ES-I3 (cell line): Measurements from ENCODE around the gene KIAA0513.

Source experiments
- H3K36me3 ChIP-seq: 2 replicates; pipeline ENCODE4 v1.6.1; 2013; ENCODE audit warnings: mild to moderate bottlenecking, low read length, control low read depth, moderate library complexity; ENCODE audit not compliant: insufficient read depth
- H3K4me1 ChIP-seq: 2 replicates; pipeline ENCODE4 v1.6.1; 2013; ENCODE audit warnings: mild to moderate bottlenecking, control low read depth, low read length; ENCODE audit not compliant: insufficient read depth
- H3K9ac ChIP-seq: 2 replicates; pipeline ENCODE4 v1.6.1; 2013; ENCODE audit warnings: low read depth, mild to moderate bottlenecking, low read length, moderate library complexity
- H3K9me3 ChIP-seq: 2 replicates; pipeline ENCODE4 v1.6.1; 2013; ENCODE audit warnings: mild to moderate bottlenecking, low read length, moderate library complexity; ENCODE audit not compliant: control insufficient read depth, insufficient read depth

The KIAA0513 gene

DNA sequence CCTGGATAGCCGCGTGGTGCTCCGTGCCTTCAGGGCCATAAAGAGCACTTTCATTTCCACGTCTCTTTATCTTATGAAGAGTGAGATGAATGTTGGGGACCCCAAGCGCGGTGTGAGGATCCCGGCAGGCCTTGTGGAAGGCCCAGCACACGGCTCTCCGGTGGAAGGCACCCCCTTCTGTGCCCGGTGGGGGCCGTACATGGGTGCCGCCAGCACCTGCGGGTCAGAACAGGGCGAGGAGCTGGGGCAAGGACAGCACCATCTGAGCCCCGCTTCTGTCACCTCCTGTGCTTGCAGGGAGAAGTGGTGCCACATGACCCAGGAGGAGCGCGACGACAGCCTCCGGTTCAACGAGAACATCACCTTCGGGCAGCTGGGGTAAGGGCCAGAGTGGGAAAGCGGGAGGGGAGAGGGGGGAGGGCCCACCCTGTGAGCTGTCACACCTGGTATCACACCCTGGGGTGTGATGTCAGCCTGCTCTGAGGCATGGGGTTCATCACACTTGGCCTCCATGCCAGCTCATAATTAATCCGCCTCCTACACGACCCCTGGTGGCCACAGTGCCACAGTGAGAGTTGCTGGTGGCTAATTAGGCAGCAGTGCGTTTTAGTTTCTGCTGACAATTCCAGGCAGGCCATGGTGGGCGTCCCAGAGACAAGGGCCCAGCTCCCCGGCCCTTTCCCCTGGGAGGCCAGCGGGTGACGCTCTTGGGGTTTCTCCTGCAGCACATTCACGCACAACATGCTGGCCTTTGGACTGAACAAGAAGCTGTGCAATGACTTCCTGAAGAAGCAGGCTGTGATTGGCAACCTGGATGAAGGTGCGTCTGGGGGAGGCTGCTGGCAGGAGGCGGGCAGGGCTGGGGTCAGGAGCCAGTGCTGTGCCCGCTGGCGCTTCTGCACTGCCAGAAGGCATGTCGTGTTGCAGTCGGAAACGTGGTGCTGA lies 59.0 kb downstream of the KIAA0513 start:
- H3K9me3 ChIP-seq, result no peaks in the 10 kb centered on the region
- no peak overlapping the region for H3K9ac ChIP-seq
- no peaks in the 10 kb centered on the region for H3K36me3 ChIP-seq
- H3K4me1 ChIP-seq, result peaks cover 16% of the 10 kb centered on the region

- no peaks in the 10 kb centered on the region for H3K36me3 ChIP-seq
- H3K9me3 ChIP-seq, result no peaks in the 10 kb centered on the region
- H3K9ac ChIP-seq, result no peak overlapping the region
- H3K4me1 ChIP-seq, result peaks cover 4% of the 10 kb centered on the region
Measured at GRCh38 chr16:85087899-85088569, 60.4 kb downstream of the KIAA0513 start.

GRCh38 chr16:85088570-85089199 lies 61.1 kb downstream of the KIAA0513 start:
- H3K9ac ChIP-seq, result no peak overlapping the region
- peaks cover 1% of the 10 kb centered on the region for H3K4me1 ChIP-seq
- no peaks in the 10 kb centered on the region for H3K9me3 ChIP-seq
- no peaks in the 10 kb centered on the region for H3K36me3 ChIP-seq

GRCh38 chr16:85089525-85089924 lies 61.9 kb downstream of the KIAA0513 start:
- H3K36me3 ChIP-seq, result no peaks in the 10 kb centered on the region
- H3K9ac ChIP-seq, result no peak overlapping the region
- no peaks in the 10 kb centered on the region for H3K9me3 ChIP-seq
- no peaks in the 10 kb centered on the region; the same call in 1 of the 2 replicates for H3K4me1 ChIP-seq

- no peak overlapping the region for H3K9ac ChIP-seq
- H3K4me1 ChIP-seq, result no peaks in the 10 kb centered on the region; the same call in 1 of the 2 replicates
- no peaks in the 10 kb centered on the region for H3K9me3 ChIP-seq
- no peaks in the 10 kb centered on the region for H3K36me3 ChIP-seq
Measured at GRCh38 chr16:85090181-85090580, 62.6 kb downstream of the KIAA0513 start.

- Histone ChIP-seq H3K9ac (no peak overlapping the region), H3K36me3 (no peaks in the 10 kb centered on the region), H3K4me1 (no peaks in the 10 kb centered on the region; the same call in 1 of the 2 replicates), H3K9me3 (no peaks in the 10 kb centered on the region)
Measured at GRCh38 chr16:85090873-85091521, 63.4 kb downstream of the KIAA0513 start.

DNA sequence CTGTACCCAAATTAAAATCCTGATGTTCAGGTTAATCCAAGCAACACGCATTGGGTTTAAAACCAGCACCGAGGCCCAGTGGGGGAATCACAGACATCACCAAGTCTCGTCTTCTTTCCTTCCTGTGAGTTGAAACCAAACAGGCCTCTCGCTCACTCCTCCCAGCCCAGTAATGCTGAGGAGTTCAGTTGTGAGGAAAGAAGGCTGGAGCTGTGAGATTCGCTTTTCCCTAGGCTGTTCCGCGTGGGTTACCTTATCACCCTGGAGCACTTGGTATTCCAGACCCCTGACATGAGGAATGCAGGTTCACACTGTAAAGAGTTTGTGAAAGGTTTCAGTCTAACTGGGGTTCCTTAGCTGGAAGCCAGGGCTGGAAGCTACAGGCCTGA lies 63.9 kb downstream of the KIAA0513 start:
- no peaks in the 10 kb centered on the region for H3K9me3 ChIP-seq
- H3K9ac ChIP-seq, result no peak overlapping the region
- no peaks in the 10 kb centered on the region for H3K36me3 ChIP-seq
- no peaks in the 10 kb centered on the region; the same call in 1 of the 2 replicates for H3K4me1 ChIP-seq

DNA sequence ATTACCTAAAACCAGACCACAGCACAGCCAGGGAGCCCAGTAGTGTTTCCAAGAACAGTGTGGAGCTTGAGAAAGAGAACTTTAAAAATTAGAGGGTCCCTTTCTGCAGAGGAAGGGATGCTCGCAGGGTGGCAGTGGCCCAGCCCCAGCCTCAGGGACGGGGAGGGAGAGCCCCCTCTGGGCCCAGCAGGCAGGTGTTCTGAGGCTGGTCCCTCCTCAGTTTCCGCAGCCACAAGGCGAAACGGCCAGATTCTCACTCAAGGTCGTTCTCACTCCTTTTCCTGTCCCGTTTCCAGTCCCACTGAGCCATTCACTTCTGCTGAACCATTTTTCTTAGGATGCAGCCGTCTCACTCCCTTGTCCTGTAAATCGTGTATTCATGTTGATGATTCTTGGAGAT lies 64.7 kb downstream of the KIAA0513 start:
- Histone ChIP-seq H3K4me1 (no peaks in the 10 kb centered on the region; the same call in 1 of the 2 replicates), H3K9me3 (no peaks in the 10 kb centered on the region), H3K36me3 (no peaks in the 10 kb centered on the region), H3K9ac (no peak overlapping the region)

- H3K4me1 ChIP-seq, result no peaks in the 10 kb centered on the region; the same call in 1 of the 2 replicates
- H3K36me3 ChIP-seq, result no peaks in the 10 kb centered on the region
- no peaks in the 10 kb centered on the region for H3K9me3 ChIP-seq
- H3K9ac ChIP-seq, result no peak overlapping the region
Measured at GRCh38 chr16:85092851-85093250, 65.3 kb downstream of the KIAA0513 start.

GRCh38 chr16:85093705-85094104 lies 66.1 kb downstream of the KIAA0513 start:
- H3K4me1 ChIP-seq, result no peaks in the 10 kb centered on the region; the same call in 1 of the 2 replicates
- H3K9ac ChIP-seq, result no peak overlapping the region
- no peaks in the 10 kb centered on the region for H3K9me3 ChIP-seq
- no peaks in the 10 kb centered on the region for H3K36me3 ChIP-seq

- H3K9ac ChIP-seq, result no peak overlapping the region
- no peaks in the 10 kb centered on the region for H3K9me3 ChIP-seq
- no peaks in the 10 kb centered on the region for H3K36me3 ChIP-seq
- no peaks in the 10 kb centered on the region; the same call in 1 of the 2 replicates for H3K4me1 ChIP-seq
Measured at GRCh38 chr16:85094176-85094805, 66.7 kb downstream of the KIAA0513 start.

GRCh38 chr16:85094812-85095211 lies 67.2 kb downstream of the KIAA0513 start:
- H3K9me3 ChIP-seq, result no peaks in the 10 kb centered on the region
- H3K4me1 ChIP-seq, result no peaks in the 10 kb centered on the region; the same call in 1 of the 2 replicates
- H3K9ac ChIP-seq, result no peak overlapping the region
- no peaks in the 10 kb centered on the region for H3K36me3 ChIP-seq

- no peaks in the 10 kb centered on the region for H3K9me3 ChIP-seq
Measured at GRCh38 chr16:85096921-85097320, 69.3 kb downstream of the KIAA0513 start.

More at GRCh38 chr16:85096921-85097320, 69.3 kb downstream of the KIAA0513 start:
- H3K9ac ChIP-seq, result no peak overlapping the region
- H3K4me1 ChIP-seq, result no peaks in the 10 kb centered on the region; the same call in 1 of the 2 replicates
- no peaks in the 10 kb centered on the region for H3K36me3 ChIP-seq
